GM10847 (cell line): ENCODE data around the gene ACVR2B.

Source experiments
- POLR2A ChIP-seq: IDR thresholded peaks from 2 replicates; pipeline ENCODE4 v1.6.1; 2011; ENCODE audit not compliant: insufficient read length; ENCODE audit errors: extremely low read depth

ACVR2B gene

GRCh38 chr3:38460377-38461270, 6.9 kb downstream of the ACVR2B start:
- TF ChIP-seq POLR2A, result no peak

DNA sequence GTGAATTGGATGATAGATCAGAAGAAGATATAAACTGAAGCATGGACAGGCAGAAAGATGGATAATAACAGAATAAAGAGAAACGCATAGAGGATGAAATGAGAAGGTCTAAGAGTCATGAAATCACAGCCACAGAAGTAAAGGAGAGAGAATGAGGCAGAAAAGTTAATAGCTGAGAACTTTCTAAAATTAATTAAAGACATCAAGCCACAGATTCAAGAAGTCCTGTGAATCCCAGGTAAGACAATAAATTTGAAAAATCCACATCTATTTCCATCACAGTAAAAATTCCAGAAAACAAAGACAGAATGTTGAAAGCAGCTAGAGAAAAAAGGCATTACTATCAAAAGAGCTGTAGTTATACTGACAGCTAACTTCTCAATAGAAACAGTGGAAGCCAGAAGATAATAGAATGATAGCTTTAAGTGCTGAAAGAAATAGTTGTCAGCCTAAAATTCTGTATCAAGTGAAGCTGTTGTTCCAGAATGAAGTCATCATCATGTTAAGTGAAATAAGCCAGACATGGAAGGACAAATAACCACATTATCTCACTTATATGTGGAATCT, 12.0 kb downstream of the ACVR2B start:
- TF ChIP-seq POLR2A, result no peak

DNA sequence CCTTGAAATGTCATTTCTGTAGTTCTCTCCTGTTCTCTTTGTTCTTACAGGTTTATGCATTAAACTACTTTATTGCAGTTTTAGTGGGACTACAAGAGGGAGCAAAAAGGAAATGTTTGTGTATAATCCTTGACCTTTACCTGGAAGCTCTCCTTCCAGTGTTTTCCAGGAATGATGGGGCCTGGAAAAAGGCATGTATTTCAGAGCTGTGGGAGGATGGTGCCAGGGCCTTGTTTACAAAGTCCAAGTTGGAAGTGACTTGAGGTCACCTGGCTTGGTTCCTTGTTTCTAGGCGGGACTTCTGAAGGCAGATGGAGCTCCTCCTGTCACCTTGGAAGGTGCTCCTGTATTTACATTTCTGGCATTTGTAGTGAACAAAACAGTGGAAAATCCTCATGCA, 15.1 kb downstream of the ACVR2B start:
- TF ChIP-seq POLR2A, result no peak

DNA sequence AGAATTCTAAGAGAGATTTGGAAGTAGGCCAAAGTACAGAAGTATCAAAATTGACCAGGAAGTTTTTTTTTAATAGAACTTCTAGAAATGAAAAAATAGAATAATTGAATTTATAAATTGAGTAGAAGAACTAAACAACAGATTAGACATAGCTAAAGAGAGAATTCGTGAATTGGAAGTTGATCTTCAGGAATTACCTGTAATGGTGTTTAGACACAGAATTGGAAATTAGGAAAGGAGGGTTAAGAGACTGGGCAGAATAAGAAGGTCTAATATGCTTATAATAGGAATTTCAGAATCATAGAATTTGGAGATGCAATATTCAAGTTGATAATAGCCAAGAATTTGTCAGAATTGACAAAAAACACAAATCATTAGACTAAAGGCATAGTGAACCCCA, 16.2 kb downstream of the ACVR2B start:
- TF ChIP-seq POLR2A, result no peak

DNA sequence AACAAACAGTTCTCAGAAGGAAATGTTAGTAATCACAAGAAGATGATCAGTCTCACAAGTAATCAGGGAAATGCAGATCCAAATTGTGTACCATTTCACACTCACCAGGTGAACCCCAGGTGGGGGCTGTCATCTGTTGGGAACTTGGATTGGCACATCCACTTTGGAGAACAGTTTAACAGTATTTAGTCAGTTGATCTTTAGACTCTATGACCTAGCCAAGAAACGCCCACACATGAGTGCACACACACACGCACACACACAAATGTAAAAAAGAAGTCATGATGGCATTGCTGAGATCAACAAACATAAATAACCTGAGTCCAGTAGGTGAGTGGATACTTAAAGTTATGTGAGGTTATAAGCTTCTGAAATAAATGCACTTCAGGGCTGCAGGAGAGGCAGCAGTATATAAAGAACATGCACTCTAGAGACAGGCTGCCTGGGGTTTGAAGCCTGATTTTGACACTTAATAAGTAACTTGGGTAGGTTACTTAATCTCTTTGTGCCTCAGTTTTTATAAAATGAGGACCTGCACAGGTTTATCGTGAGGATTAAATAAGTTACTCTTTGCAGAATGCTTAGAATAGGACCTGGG, 17.7 kb downstream of the ACVR2B start:
- no peak for TF ChIP-seq POLR2A

DNA sequence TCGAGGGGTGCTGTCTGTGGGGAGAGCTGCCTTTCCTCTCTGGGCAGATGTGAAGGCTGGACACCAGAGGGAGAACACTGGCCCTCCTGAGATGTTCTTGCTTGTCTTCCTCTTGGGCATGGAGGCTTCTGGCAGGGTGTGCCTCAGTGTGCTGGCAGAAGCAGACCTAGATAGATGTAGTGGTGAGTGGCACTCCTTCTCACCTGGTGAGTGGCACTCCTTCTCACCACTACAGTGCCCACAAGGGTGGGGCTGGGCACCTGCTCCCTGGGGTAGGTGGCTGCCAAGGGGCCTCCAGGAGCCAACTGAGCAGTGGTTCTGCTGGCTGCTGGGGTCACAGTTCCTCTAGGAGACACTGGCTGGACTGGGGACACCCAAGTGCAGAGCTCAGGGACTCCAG, 18.7 kb downstream of the ACVR2B start:
- no peak for TF ChIP-seq POLR2A

GRCh38 chr3:38473229-38473628, 19.5 kb downstream of the ACVR2B start:
- no peak for TF ChIP-seq POLR2A

DNA sequence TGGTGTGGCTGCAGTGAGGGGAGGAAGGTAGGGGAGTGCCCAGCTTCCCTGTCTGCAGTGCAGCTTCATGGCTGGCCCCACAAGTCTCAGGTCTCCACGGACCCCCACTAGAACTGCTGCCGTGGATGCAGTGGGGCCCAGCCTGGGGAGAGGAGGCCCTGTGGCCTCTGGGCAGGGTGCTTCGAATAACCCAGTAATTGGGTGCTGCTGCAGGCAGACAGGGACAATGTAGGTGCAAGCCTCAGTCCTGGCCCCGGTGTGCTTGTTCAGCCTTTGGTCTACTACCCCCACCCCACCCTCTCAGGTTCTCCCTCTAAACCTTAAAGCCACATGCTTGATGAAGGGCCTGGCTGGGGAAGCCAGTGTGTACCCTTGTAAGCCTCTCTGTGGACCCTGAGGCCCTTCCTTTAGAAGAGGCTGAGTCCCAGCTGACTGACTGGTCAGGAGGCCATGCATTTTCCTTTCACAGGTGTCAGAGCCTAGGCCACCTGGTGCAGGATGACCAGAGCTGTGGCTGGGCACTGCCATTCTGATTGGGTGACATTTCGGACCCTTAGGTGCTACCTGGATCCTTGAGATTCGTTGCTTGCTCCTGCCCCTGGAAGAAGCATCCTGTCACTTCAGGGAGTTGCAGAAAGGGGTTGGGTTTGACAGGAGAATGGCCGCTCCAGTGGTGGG, 21.4 kb downstream of the ACVR2B start:
- no peak for TF ChIP-seq POLR2A

DNA sequence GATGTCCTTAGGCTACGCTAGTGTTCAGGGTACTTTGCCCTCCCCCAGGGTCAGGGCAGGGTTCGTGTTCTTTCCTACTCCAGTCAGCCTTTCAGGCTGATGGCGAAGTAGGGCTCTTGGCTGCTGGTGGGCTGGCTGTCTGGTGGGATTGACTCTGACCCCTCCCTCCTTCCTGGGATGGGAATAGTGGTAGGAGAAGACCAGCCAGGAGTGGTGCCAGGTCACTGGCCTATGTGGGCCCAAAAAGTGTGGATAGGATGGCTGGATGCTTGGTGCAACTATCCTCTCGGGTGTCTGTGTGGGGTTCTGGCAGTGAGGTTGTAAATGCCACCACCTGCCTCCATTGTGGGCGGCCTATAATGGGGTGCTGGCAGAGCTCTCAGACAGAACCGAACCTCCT, 22.0 kb downstream of the ACVR2B start:
- TF ChIP-seq POLR2A, result no peak

DNA sequence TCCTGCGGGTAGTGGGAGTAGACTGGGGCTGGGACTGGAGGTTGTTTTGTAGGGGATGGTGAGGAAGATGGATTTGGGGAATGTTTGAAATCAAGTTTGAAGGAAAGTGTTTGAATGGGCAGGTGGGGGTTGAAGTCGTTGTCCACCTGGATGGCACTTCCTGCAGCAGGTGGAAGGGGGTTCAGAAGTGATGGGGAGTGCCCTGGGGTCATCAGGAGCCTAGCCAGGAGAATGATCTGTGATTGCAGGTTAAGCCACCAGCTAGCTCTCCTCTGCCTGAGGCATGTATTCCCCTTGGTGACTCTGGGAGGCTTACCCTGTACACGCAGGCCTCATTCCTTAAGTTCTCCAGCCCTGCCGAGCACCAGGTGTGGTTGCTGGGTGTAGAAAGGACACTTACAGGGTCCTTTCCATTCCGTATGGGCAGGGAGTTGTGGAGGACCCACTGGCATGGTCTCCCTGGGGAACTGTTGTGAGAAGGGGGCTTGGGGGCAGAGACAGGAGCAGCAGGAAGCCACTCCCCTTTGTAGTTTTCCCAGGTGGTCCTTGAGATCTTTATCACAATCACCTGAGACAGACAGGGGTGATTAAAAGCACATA, 22.6 kb downstream of the ACVR2B start:
- no peak for TF ChIP-seq POLR2A

GRCh38 chr3:38477057-38477820, 23.5 kb downstream of the ACVR2B start:
- no peak for TF ChIP-seq POLR2A

DNA sequence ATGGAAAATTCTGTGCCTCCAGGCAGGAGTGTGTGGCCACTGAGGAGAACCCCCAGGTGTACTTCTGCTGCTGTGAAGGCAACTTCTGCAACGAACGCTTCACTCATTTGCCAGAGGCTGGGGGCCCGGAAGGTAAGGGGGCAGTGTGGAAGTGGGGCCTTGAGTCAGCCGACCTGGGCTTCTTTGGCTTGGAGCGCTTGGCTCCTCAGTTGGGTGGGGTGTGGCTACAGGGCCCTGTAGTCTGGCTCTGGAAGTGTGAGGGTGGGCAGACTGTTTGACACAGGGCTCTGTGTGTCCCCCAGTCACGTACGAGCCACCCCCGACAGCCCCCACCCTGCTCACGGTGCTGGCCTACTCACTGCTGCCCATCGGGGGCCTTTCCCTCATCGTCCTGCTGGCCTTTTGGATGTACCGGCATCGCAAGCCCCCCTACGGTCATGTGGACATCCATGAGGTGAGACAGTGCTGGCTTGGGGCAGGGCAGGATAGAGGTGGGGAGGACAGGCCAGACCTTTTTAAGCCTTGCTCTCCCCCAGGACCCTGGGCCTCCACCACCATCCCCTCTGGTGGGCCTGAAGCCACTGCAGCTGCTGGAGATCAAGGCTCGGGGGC, 24.3 kb downstream of the ACVR2B start:
- TF ChIP-seq POLR2A, result no peak

DNA sequence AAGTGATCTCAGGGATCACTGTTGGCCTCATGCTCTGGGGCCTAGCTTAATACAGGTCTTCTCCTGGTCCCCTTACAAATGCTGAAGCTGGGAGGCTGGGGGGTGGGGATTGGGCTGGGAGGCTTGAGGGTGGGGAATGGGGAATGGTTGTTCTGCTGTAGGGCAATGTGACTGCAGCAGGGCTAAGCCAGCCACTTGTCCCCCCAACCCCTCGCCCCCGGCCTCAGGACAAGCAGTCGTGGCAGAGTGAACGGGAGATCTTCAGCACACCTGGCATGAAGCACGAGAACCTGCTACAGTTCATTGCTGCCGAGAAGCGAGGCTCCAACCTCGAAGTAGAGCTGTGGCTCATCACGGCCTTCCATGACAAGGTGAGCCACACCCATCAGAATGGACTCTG, 25.2 kb downstream of the ACVR2B start:
- TF ChIP-seq POLR2A, result no peak

DNA sequence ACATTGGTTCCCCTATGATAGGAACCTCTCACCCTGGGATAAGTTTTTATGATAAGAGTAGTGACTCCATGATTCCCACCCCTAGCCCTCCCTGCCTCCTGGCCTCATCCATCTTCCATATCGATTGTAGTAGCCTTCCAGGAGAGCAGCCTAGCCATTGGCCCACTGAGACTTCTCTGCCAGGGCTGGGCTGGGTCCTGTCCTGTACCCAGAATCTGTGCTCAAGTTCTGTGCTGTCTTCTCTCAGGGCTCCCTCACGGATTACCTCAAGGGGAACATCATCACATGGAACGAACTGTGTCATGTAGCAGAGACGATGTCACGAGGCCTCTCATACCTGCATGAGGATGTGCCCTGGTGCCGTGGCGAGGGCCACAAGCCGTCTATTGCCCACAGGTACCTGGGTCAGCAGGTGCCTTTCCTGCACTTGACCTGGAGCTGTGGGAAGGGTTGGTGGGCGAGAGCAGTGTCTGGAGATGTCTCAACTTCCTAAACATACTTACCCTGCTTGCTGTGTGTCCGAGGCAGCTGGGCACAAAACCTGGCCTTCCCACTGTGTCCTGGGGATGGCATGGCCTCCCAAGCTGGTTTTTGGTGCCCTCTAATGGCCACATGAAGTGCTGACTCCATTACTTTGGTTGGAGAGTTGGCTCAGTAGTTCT, 25.9 kb downstream of the ACVR2B start:
- TF ChIP-seq POLR2A, result no peak
